HG02981 (cell line): ENCODE results near the gene IPO11.
"Not testable (repeated sequence)": the region's sequence is repeated elsewhere in the genome, so short reads cannot be mapped to it uniquely, and the experiment has no call there.

Source experiments
- ATAC-seq: cut with Tn5 transposase; IDR thresholded peaks from one replicate; pipeline ENCODE4 v1.9.1; 2021; ENCODE audit warnings: mild to moderate bottlenecking, moderate library complexity; ENCODE audit not compliant: unreplicated experiment

Gene IPO11

DNA sequence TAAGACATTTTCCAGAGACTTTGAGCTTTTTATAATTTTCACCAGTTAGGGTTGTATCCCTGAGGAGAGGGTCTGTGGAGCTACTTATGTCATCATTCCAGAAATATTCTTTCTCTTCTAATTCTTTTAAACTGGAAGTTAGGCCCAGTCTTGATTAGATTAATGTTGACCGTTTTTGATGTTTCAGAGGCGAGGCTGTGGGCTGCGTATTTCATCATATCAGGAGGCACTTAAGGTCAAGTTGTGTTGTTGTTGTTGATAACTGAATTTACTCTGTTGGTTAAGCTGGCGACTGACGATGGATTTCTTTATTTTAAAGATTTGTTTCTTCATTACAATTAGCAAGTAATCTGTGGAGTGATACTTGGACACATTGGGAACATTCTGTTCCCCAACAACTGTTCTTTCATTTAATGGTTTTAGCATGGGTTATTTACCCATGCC is 20.1 kb downstream of the IPO11 start:
- no peak for ATAC-seq

DNA sequence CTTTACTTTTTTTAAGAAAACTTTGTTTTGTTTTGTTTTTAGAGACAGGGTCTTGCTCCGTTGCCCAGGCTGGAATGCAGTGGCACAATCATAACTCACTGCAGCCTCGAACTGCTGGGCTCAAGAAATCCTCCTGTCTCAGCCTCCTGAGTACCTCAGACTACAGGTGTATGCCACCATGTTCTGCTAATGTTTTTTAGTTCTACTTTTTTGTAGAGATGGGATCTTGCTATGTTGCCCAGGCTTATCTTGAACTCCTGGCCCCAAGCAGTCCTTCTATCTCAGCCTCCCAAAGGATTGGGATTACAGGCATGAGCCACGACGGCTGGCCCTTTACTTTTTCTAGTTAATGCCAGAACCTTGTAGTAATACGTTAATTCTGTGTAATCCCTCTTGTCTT is 36.0 kb downstream of the IPO11 start:
- no peak for ATAC-seq

DNA sequence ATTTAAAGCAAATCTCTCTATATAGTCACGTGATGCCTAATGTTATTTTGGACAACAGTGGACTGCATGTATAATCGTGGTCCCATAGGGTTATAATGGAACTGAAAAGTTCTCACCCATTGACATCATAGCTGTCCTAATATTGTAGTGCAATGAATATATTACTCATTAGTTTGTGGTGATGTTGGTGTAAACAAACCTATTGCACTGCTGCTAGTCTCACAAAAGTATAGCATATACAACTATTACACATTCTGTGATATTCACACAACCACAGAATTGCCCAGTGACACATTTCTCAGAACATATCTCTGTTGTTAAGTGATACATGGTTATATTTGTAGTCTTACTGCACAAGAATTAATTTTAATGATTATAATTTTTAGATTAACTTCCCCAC is 37.7 kb downstream of the IPO11 start:
- ATAC-seq: no peak

DNA sequence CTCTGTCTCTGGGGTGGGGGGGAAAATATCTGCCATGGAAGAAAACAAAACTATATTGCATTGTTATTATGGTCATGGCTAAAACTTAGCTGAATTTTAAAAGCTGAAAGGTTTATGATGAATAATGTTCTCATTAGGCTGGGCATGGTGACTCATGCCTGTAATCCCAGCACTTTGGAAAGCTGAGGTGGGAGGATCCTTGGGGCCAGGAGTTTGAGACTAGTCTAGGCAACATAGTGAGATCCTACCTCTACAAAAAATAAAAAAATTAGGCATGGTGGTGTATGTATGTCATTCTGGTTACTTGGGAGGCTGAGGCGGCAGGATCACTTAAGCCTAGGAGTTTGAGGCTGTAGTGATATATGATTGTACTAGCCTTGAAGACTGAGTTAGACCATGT is 44.5 kb downstream of the IPO11 start:
- no peak for ATAC-seq

DNA sequence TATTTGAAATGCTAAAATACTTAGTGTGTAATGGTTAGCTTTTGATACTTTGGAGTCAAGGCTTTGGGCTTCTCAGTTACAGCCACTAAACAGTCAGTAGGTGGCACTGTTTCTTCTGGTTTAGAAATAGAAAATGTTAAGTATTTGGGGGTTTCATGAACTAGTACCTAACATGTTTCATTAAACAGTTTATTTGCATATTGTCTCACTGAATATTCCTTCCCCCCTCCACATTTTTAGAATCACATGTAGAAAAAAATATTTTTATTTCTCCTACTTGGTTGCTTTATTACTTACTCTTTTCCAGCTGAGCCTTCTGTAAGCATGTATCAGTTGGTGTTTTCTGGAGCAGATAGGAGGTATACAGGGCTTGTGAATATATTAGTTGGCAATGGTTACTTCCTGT is 48.0 kb downstream of the IPO11 start:
- ATAC-seq: peak; percentile 95

DNA sequence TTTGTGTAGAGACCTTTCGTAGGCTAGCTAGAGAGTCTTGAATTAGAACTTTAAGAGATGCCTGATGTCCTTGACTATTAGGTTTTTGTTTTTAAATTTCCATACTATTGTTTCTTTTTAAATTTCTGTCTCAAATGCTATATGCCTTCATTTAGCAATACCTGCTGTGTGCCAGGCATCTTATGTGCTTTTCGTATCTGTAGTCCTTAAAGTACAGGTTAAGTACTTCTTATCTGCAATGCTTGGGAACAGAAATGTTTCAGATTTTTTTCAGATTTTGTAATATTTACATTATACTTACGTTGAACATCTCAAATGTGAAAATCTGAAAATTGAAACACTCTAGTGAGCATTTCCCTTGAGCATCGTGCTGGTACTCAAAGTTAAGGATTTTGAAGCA is 49.0 kb downstream of the IPO11 start:
- ATAC-seq: no peak

DNA sequence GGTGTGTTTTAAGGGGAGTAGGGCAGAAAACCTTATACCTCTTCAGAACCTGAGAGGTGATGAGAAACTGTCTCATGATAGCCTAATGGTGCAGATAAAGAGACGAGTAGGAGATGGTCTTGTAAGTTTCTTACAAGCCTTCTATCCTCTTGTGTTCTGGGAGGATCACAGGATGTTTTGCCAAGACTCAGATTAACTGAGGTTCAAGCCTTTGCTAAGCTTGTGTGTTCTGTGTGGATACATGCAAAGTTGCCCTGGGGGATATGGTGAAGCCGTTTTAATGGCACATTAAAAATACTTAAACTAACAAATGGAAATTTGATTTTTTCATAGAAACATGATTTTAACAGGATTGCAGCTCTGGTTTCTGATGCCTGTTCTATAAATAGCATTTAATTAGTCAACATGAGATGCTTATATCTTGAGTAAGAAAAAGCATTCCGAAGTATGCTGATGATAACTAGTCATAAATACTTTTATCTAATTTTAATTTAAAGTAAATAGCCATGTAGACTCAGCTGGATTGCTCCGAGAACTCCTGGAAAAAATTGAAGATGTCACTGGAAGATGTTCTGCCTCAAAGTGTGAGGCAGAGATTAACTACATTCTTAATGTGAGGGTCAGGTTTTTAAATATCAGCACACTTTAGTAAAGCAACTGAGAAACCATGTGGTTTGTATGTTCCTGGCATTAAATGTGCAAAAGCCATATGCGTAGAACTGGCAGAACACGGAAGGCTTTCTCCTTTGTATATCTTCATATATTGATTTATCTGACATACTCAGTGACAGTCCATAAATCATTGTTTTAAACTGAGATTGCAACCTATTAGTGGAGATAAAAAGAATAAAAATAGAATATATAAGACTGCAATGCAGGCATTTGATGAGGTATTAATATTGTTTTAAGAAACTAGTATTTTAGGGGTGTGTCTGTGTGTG is 53.7 kb downstream of the IPO11 start:
- ATAC-seq: no peak

DNA sequence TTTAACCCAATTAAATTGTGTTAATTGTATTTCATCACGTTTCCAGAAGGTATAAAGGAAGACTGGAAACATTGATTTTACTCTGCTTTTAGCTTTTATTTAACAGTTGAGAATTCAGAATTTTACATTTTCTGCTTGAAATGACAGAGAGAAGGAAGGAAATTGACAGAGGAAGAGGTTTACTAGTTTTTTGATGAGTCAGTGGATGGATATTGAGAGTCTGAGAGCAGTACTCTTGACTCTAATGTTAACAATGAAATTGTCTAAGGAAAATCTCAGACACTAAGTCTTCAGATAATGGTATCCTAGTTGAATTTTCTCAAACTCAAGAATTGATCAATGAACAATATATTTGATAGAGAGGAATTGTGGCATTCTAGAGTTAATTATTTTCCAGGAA is 60.6 kb downstream of the IPO11 start:
- no peak for ATAC-seq

DNA sequence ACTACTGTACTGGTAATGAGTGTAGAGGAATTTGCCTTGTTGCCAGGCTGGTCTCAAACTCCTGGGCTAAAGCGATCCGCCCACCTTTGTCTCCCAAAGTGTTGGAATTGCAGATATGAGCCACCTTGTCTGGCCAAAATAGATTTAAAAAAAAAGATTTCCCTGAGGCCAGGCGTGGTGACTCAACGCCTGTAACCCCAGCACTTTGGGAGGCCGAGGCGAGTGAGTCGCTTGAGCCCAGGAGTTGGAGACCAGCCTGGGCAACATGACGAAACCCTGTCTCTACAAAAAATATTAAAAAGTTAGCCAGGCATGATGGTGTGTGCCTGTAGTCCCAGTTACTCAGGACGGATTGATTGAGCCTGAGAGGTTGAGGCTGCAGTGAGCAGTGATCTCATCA is 62.5 kb downstream of the IPO11 start:
- no peak for ATAC-seq

DNA sequence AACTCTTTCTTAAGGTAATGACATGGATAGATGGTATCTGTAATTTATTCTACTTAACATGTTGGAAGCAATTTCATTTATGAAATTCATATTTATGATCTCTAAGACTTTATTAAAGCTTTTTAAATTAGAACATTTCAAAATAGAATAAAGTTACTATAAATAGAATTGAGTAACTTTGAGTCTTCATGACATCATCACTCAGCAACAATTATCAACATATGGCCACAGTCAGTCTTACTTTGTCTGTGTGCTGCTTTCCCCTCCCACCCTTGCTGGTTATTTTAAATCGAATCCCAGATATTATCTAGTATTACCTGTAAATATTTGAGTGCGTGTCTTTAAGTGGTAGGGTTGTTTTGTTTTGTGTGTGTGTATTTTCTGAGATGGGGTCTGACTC is 65.2 kb downstream of the IPO11 start:
- ATAC-seq: no peak

DNA sequence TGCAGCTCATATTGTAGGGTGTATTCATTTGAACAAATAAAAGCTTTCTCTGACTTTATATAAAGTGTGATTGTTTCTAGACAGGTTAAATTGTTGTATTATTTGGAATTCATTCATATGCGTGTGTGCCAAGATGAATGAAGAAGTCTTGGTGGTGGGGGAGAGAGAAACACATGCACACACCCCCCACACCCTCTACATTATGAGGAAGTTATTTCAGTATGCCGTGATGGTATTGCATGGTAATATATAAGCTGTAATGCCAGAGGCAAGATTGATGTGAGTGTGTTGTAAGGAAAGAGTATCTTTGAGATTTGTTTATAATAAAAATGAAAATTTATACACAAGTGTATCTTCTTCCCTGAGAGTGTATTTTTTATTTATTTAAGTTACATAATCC is 71.0 kb downstream of the IPO11 start:
- ATAC-seq: no peak

DNA sequence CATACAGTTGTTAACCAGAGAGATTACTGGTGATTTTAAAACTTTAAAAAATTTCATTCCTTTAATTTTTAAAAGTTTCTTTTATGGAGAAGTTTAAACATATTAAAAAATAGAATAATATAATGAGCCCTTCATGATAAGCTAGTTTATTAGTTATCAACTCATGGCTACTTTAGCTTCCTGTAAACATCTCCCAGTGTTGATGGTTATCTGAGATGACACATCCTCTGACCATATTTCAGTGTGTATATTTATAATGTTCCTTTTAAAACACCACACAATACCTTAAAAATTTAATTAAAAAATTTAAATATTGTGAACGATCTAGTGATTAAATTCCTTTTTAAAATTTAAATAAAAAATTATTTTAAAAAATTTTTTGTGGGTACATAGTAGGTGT is 74.1 kb downstream of the IPO11 start:
- no peak for ATAC-seq

DNA sequence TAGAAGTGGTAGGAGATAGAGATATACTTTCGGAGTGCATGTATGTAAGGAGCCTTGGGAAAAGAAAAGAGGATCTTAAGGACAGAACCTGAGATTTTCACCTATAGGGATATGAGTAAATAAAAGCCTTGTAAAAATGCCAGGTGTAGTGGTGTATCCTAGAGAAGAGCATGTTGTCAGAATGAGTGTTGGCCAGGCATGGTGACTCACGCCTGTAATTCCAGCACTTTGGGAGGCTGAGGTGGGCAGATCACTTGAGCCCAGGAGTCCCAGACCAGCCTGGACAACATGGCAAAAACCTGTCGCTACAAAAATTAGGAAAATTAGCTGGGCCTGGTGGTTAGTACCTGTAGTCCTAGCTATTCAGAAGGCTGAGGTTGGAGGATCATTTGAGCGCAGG is 76.0 kb downstream of the IPO11 start:
- ATAC-seq: no peak

DNA sequence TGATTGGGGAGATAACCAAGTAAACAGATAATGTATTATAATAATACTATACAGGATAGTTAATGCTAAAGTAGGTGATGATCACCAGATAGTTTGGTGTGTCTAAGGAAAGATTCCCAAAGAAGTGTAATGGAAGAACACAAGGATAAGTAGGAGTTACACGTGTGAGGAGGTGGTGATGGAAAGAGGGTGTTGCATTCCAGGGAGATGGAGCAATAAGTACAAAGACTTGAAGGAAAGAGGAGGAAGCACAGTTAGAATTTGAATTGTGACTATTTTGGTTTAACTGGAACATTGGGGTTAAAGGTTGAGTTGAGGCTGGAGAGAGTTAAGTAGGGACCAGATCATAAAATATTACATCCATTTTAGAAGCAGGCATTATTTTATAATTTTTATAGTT is 76.9 kb downstream of the IPO11 start:
- no peak for ATAC-seq

DNA sequence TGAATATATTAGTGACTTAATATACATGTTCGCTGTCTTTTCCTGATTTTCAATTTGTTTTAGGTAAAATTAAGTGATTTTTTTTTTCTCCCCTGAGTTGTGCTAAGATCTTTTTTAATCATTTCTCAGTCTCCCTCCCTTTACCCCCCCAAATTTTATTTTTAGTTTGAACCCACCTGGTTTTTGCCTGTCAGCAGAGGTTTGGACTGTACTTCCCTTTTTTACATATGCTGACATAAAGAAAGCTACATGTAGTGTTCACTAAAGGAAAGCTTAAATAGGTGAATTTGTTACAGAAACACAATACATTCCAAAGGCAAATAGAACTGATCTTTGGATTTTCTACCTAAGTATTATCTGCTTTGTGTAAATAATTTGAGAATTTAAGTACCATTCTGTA is 82.2 kb downstream of the IPO11 start:
- ATAC-seq: no peak

DNA sequence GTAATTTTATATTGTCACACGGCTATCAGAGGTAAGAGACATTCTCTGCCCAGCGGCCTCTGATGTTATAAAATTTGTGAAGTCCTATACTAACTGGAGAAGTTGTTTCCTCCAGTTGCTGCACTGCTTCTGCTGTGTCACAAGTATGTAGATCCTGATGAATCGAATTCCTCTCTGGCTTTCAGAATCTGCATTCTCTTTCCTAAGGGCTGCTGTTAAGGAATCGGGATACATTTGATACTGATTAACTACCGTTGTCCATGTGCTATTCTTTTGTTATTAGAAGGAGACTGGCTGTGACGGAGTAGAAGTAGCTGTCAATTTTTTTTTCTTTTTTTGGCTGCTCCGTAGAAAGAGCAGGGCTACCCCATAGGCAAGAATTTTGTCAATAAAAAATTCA is 84.3 kb downstream of the IPO11 start:
- no peak for ATAC-seq

DNA sequence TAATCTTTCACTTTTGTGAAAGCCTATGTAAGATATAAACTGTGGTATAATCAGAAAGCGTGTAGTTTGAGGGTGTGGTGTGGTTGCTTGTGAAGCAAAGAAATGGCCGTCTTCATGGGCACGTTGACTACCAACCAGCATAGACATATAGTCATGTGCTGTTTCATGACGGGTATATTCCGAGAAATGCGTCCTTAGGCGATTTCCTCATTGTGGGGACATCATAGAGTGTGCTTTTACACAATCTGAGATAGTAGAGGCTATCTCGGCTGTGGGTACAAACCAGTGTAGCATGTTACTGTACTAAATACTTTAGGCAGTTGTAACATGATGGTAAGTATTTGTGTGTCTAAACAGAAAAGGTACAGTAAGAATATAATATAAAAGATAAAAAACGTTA is 86.4 kb downstream of the IPO11 start:
- no peak for ATAC-seq

DNA sequence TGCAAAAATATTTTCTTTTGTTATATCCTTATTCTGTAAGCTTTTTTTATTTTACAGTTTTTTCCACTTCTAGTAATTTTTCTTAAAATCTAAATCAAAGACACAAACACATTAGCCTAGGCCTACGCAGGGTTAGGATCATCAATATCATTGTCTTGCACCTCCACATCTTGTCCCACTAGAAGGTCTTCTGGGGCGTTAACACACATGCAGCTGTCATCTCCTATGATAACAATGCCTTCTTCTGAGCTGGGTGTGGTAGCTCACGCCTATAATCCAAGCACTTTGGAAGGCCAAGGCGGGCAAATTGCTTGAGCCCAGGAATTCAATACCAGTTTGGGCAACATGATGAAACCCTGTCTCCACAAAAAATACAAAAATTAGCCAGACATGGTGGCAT is 87.2 kb downstream of the IPO11 start:
- no peak for ATAC-seq

DNA sequence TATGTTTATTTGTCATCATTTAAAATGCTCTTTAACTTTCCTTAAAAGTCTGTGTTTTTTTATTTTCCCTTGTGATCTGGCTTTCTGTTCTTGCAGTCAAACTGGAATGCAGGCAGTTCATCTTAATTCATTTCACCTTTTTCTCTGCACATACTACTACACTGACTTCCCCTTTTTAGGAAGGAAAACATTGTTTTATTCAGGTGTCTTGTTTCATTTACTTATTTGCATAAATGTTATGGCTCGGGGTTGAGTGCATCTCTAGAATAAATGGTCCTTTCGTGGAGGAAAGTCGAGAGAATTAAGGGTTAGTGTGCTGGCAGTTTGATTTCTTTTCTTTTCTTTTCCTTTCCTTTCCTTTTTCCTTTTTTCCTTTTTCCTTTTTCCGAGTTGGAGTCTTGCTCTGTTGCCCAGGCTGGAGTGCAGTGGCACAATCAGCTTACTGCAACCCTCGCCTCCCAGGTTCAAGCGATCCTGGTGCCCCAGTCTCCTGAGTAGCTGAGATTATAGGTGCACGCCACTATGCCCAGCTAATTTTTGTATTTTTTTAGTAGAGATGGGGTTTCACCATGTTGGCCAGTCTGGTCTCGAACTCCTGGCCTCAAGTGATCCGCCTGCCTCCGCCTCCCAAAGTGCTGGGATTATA is 90.0 kb downstream of the IPO11 start:
- no peak for ATAC-seq

DNA sequence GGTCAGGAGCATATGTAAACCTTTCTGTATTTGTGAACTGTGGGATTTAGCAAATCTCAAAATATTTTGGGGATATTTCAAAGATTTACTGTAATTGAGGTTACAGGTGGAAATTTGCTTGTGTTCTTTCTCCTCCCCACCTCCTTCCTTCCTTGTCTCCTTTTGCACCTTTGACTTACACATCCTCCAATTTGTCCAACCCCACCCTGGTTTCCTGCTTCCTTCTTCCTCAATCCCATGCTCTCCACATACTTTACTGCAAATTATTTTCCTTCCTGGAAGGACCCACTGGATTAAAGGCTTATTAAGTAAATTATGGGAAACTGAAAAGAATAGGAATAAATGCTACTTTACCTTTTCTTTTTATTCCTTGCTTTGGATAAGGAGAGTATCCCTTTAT is 91.6 kb downstream of the IPO11 start:
- no peak for ATAC-seq

DNA sequence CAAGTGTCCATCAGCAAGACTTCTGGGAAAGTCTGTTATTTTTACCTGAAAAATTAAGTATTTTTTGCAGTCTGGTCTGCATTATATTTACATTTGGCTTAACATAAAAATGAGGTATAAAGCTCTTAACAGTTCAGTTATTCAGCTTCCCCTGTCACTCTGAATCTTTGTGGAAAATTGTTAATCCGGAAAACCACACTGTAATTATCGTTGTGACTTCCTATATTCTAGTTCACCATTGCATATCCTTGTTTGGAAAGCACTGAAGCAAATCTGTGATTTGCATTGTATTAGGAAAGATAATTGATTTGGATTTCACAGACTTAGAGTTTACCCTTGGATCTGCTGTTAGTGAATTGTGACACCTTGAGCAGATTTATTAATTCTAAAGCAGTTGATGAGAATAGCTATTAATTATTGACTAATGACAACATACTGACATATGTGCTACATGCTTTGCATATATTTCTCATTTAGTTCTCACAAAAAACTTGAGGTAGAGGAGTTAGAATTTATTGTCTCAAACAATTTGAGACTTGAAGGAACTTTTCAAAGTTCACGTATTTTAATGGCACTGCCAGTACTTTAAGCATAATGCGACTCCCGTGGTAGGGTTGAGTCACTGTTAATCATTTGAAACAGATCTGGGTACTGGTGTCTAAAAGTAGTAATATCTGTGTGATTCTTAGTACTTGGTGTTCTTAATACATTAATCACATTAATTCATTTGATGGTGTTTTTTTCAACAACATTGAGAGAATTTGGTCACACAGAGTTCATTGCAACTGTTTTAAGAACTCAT is 94.3 kb downstream of the IPO11 start:
- no peak for ATAC-seq

DNA sequence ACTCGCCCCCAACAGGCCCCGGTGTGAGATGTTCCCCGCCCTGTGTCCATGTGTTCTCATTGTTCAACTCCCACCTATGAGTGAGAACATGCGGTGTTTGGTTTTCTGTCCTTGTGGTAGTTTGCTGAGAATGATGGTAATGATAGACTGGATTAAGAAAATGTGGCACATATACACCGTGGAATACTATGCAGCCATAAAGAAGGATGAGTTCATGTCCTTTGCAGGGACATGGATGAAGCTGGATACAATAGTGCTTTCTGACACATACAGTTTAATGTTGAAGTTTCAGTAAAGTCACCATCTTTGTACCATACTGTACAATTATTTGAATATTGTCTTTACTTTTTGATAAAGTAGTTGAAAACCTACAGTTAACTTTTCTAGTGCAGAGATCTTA is 96.2 kb downstream of the IPO11 start:
- ATAC-seq: not testable (repeated sequence)
